Colonic mucosa (tissue), 4 donors: Measurements from ENCODE around the gene FBN1. TPM values are rescaled to one million over a fixed set of nuclear protein-coding genes. Genes with fewer than 3 reads are reported as not detected.

Experiments
- DNase-seq: peaks from one replicate; pipeline ENCODE4 v3.0.0-alpha.2; 2020
- H3K27ac ChIP-seq: fragments of 200-600 bp; one replicate; pipeline ENCODE4 v1.8.0; 2021
- H3K27me3 ChIP-seq: fragments of 200-600 bp; one replicate; pipeline ENCODE4 v1.8.0; 2021
- H3K36me3 ChIP-seq: fragments of 200-600 bp; one replicate; pipeline ENCODE4 v1.8.0; 2021
- H3K4me1 ChIP-seq: fragments of 200-600 bp; one replicate; pipeline ENCODE4 v1.8.0; 2021; ENCODE audit warnings: mild to moderate bottlenecking
- H3K4me3 ChIP-seq: fragments of 200-600 bp; one replicate; pipeline ENCODE4 v1.8.0; 2021
- H3K9ac ChIP-seq, 2 donors: one replicate each; pipeline ENCODE4 v1.7.0; 2013; ENCODE audit warnings: control low read depth in 2 of 2, low read depth in 2 of 2, low read length in 2 of 2
- H3K9me3 ChIP-seq: fragments of 200-600 bp; one replicate; pipeline ENCODE4 v1.8.0; 2021
- CTCF ChIP-seq: fragments of 200-600 bp; IDR thresholded peaks from one replicate; pipeline ENCODE4 v1.8.0; 2022; ENCODE audit warnings: antibody characterized with exemption, mild to moderate bottlenecking
- intact Hi-C: fragments of 100-400 bp; cut with DNase I; formaldehyde crosslinking; loops from one replicate; pipeline ENCODE4 v1.14.1; 2022
- total RNA-seq, 2 donors: library from RNA; stranded (reverse); fragmentation: NEBNext Ultra II Directional in 1 of 2; extraction: Animal tissue kit (Norgen Biotek cat#: 25700) in 1 of 2; gene quantifications; one replicate each; pipeline ENCODE4 v1.2.1, GENCODE V29; 2021
- donor health status: healthy.
- donor health status: DM: no; HTN: no; CAD: no.
- donor health status: DM: no; HTN: no; CAD: no.

The FBN1 gene
- total RNA-seq, 2 donors from 2014 or later = 6.6 to 19.5 TPM

- intact Hi-C loops = no loop called here
Measured at GRCh38 chr15:48563934-48564333, 81.6 kb downstream of the FBN1 start.

GRCh38 chr15:48560321-48561051 is 85.0 kb downstream of the FBN1 start:
- H3K27ac ChIP-seq = no peak overlapping the region
- H3K9ac ChIP-seq = no peak overlapping the region
- no peak overlapping the region for H3K4me3 ChIP-seq
- no peaks in the 10 kb centered on the region for H3K4me1 ChIP-seq
- DNase-seq = no peak
- H3K27me3 ChIP-seq = no peaks in the 10 kb centered on the region
- no peaks in the 10 kb centered on the region for H3K9me3 ChIP-seq
- H3K36me3 ChIP-seq = no peaks in the 10 kb centered on the region
- intact Hi-C loops = no loop called here
- no peak for TF ChIP-seq CTCF

More at GRCh38 chr15:48563934-48564333, 81.6 kb downstream of the FBN1 start:
- Histone ChIP-seq H3K4me1 (no peaks in the 10 kb centered on the region), H3K9ac (no peak overlapping the region), H3K9me3 (no peaks in the 10 kb centered on the region), H3K36me3 (no peaks in the 10 kb centered on the region), H3K27ac (no peak overlapping the region), H3K27me3 (no peaks in the 10 kb centered on the region), H3K4me3 (no peak overlapping the region)
- TF ChIP-seq CTCF = no peak
- DNase-seq = no peak

- intact Hi-C loops = no loop called here
- Histone ChIP-seq H3K9me3 (no peaks in the 10 kb centered on the region), H3K27ac (no peak overlapping the region), H3K36me3 (no peaks in the 10 kb centered on the region), H3K27me3 (no peaks in the 10 kb centered on the region), H3K9ac (no peak overlapping the region), H3K4me1 (no peaks in the 10 kb centered on the region), H3K4me3 (no peak overlapping the region)
- DNase-seq = no peak
- TF ChIP-seq CTCF = no peak
Measured at GRCh38 chr15:48559285-48559684, 86.2 kb downstream of the FBN1 start.

DNA sequence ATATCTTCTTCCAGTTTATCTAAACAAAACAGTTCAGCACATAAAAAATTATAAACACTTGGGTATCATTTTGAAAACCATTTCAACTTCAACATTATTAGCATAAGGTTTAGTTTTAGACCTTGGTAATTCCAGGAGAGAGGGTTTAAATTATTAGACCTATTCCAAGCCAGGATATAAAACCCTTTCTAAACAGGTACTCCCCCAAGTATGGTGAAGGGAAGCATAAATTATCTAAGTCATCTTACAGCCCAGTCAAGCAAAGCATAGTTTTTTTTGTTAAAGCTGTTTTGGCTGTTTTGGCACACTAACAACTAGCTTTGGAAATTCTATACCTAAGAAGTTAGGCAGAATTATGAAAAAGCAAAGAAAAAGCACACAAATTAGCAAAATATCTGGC is 87.3 kb downstream of the FBN1 start:
- DNase-seq = no peak
- Histone ChIP-seq H3K9me3 (no peaks in the 10 kb centered on the region), H3K27me3 (no peaks in the 10 kb centered on the region), H3K4me1 (no peaks in the 10 kb centered on the region), H3K9ac (no peak overlapping the region), H3K36me3 (no peaks in the 10 kb centered on the region), H3K4me3 (no peak overlapping the region), H3K27ac (no peak overlapping the region)
- intact Hi-C loops = no loop called here
- TF ChIP-seq CTCF = no peak

GRCh38 chr15:48557335-48557734 is 88.2 kb downstream of the FBN1 start:
- H3K4me1 ChIP-seq = no peaks in the 10 kb centered on the region
- no peak overlapping the region for H3K27ac ChIP-seq
- intact Hi-C loops = no loop called here
- no peak for DNase-seq
- H3K27me3 ChIP-seq = no peaks in the 10 kb centered on the region
- H3K9me3 ChIP-seq = no peaks in the 10 kb centered on the region
- no peaks in the 10 kb centered on the region for H3K36me3 ChIP-seq
- TF ChIP-seq CTCF = no peak
- H3K4me3 ChIP-seq = no peak overlapping the region
- no peak overlapping the region for H3K9ac ChIP-seq
